Brain microvascular endothelial cell (primary cell): ENCODE data around the gene HOXA13.

ENCODE experiments used
- DNase-seq: peaks from one replicate; pipeline ENCODE4 v3.0.0-alpha.2; 2020
- H3K27ac ChIP-seq: fragments of 250-450 bp; sonication (Bioruptor Pico); 2 replicates; pipeline ENCODE4 v1.5.1; 2020; ENCODE audit warnings: mild to moderate bottlenecking, moderate library complexity
- H3K27me3 ChIP-seq: fragments of 250-450 bp; sonication (Bioruptor Pico); replicated peaks from 2 replicates; pipeline ENCODE4 v1.5.1; 2020; ENCODE audit warnings: mild to moderate bottlenecking
- H3K36me3 ChIP-seq: fragments of 250-450 bp; sonication (Bioruptor Pico); replicated peaks from 2 replicates; pipeline ENCODE4 v1.5.1; 2020; ENCODE audit warnings: mild to moderate bottlenecking
- H3K4me3 ChIP-seq: 2 replicates; pipeline ENCODE4 v1.5.1; 2011; ENCODE audit warnings: low read depth, mild to moderate bottlenecking, control low read depth, low read length, moderate library complexity
- in situ Hi-C: cut with HindIII; loops from 2 replicates; pipeline ENCODE4 v1.10.0; 2017; ENCODE audit warnings: low sequenced_read_pairs, low pct_ligation_motif_present
- TF ChIP-seq, protein P1 (sequence below): IDR thresholded peaks from 2 replicates; pipeline ENCODE4 v1.5.1; 2011; ENCODE audit warnings: low read depth, mild to moderate bottlenecking, moderate library complexity, low read length, control low read depth, inconsistent platforms; ENCODE audit errors: missing control alignments

The HOXA13 gene

DNA sequence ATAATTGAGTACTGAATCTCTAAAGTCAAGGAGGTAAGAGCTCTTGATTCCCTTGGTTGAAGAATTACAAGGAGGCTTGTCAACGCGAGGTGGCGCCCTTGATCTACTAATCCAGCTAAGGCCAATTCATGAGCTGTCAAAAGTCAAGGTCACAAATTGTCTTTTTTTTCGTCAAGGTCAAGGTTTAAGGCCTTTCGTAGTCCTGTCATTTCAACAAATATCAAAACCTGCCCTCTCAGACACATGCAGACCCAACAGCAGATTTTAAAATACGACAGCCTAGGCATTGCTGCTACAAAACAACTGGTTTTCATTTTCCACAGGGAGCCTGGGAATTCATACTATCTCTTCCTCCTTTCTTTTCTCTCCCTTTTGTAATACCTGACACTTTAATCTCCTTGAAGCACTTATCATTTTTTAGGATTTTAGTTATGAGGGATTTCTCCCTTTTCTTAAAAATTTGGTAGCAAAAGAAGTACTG, 3.6 kb downstream of the HOXA13 start:
- H3K27ac ChIP-seq: no peak overlapping the region
- DNase-seq: peak; percentile 67
- H3K27me3 ChIP-seq: peaks cover 92% of the 10 kb centered on the region
- in situ Hi-C loops: no loop called here
- H3K36me3 ChIP-seq: no peaks in the 10 kb centered on the region
- H3K4me3 ChIP-seq: no peak overlapping the region
- TF ChIP-seq, protein P1, sequence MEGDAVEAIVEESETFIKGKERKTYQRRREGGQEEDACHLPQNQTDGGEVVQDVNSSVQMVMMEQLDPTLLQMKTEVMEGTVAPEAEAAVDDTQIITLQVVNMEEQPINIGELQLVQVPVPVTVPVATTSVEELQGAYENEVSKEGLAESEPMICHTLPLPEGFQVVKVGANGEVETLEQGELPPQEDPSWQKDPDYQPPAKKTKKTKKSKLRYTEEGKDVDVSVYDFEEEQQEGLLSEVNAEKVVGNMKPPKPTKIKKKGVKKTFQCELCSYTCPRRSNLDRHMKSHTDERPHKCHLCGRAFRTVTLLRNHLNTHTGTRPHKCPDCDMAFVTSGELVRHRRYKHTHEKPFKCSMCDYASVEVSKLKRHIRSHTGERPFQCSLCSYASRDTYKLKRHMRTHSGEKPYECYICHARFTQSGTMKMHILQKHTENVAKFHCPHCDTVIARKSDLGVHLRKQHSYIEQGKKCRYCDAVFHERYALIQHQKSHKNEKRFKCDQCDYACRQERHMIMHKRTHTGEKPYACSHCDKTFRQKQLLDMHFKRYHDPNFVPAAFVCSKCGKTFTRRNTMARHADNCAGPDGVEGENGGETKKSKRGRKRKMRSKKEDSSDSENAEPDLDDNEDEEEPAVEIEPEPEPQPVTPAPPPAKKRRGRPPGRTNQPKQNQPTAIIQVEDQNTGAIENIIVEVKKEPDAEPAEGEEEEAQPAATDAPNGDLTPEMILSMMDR: peak; percentile 84

DNA sequence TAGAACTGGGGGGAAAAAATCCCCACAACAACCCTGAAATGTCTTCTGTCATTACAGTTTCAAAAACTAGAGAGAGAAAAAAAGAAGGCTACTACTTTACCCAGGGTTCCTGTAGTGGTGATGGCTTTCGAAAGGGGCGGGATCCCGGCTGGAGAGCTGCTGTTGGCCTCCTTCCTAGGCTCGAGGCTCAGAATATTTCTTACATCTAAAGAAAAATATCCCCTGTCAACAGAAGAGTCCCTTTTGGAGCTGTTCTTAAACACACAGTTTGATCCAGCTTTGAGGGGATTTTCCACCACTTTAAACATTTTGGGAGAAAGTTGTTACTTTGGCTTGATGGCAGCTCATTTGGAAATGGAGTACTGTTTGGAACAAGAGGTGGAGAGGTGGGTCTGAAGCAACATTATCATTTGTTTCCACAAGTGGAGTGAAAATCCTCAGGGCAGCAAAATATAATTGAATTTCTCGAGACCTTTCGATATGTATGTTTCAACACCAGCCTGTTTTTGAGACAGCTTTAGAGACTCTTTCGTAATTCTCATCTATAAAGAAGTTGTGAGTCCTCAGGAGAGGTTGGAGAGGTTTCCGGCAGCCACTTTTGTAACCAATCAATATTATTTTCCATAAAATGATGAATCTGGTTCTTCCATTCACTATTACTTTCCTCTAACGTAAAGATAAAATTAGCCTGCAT, 5.1 kb downstream of the HOXA13 start:
- TF ChIP-seq, protein P1: no peak
- no peak for DNase-seq
- no peaks in the 10 kb centered on the region for H3K36me3 ChIP-seq
- in situ Hi-C loops: no loop called here
- H3K27me3 ChIP-seq: peaks cover 92% of the 10 kb centered on the region
- no peak overlapping the region for H3K27ac ChIP-seq
- H3K4me3 ChIP-seq: no peak overlapping the region

DNA sequence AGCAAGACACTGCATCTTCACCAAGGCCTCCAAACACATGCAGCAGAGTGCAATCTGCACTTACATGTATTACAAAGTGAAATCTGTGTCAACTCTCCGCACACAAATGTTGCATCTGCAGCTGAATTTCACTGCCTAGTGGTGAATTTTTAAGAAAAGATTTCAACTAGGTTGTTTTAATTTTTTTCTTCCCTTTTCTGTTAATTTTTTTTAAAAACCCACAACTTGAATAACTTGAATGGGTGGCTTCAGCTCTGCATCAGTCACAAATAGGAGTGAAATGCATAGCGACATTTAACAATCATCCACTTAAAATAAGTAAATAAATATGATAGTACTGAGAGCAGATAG, 5.9 kb downstream of the HOXA13 start:
- Histone ChIP-seq H3K27me3 (peaks cover 95% of the 10 kb centered on the region), H3K4me3 (no peak overlapping the region), H3K36me3 (no peaks in the 10 kb centered on the region), H3K27ac (no peak overlapping the region)
- in situ Hi-C loops: no loop called here
- DNase-seq: no peak
- TF ChIP-seq, protein P1: no peak

DNA sequence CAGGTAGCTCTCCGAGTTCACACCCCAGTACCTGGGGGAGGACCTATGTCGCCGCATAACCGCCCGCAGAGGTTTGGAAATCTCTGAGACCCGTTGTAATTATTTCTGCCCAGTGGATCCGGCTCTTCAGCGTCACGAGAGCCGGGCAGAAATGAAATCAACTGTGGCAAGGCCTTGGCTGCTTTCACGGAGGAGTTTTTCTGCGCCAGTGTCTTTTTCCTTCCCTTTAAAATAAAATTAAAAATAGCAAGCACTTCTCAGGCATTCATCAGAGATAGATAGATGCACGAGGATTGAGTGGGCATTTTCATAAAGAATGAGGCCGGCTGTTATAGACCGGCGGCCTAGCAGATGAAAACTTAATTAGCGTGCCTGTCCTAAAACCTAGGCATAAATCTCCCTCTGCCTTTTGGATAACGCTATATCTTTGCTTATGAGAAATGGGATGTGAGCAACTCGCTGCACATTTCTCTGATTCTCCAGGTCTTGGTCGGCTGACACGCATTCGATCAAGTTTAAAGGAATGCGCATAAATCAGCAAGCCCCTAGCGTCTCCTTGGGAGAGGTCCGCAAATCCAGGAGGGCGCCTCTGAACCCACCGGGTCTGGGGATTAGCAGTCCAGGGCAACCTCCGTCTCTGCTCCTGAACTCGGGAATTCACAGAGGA, 6.4 kb downstream of the HOXA13 start:
- H3K36me3 ChIP-seq: no peaks in the 10 kb centered on the region
- H3K27ac ChIP-seq: no peak overlapping the region
- peaks cover 95% of the 10 kb centered on the region for H3K27me3 ChIP-seq
- H3K4me3 ChIP-seq: no peak overlapping the region
- TF ChIP-seq, protein P1: no peak
- DNase-seq: no peak
- in situ Hi-C loops: no loop called here

DNA sequence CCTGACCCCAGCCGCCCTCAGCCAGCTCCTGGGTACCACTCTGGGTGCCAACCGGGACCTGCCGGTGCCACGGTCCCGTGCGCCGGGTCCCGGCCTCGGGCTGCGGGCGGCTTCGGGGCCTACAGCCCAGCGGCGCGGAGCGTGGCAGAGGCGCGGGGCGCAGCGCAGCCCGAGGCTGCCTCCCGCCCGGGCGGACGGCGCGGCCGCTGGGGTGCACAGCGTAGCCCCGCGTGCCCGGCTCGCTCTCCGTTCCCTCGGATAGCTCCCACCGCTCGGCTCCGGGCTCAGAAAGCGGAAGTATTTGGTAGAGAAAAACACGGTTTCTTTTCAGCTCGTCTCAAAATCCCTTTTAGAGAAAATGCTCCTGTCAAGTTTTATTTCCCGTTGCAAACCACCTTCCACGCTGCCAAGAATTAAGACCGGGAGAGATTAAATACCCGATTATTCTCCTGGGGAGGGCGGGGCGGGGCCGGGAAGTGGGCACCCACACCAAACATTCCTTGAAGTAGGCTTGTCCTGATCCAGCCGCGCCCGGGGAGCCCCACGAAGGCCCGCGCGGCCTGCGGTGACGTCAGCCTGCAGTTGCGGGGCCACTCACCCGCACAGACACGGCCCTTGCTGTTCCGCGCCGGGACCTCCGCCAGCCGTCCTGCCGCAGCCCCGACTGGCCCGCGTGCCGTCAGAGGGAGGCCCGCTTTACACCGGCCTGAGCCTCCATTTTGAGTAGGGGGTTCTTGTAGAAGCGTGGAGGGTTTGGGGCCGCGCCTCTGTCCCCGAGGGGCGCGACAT, 7.2 kb downstream of the HOXA13 start:
- Histone ChIP-seq H3K27ac (no peak overlapping the region), H3K36me3 (no peaks in the 10 kb centered on the region), H3K4me3 (no peak overlapping the region), H3K27me3 (peaks cover 95% of the 10 kb centered on the region)
- in situ Hi-C loops: no loop called here
- TF ChIP-seq, protein P1: no peak
- DNase-seq: no peak
